SJCRH30 (cell line): ENCODE data around the gene GTF2F1. TPM values are rescaled to one million over a fixed set of nuclear protein-coding genes. Genes with fewer than 3 reads are reported as not detected.
A peak's percentile ranks its signal among the peaks of the same experiment; 100 is the strongest.

Experiments
- DNase-seq, 2 experiments: peaks; one replicate each; pipeline ENCODE4 v3.0.0-alpha.2; 2015 to 2020
- H3K27ac ChIP-seq: fragments of 250-450 bp; sonication (Bioruptor Pico); 2 replicates; pipeline ENCODE4 v1.5.1; 2020; ENCODE audit warnings: mild to moderate bottlenecking, moderate library complexity
- H3K27me3 ChIP-seq: fragments of 250-450 bp; sonication (Bioruptor Pico); 2 replicates; pipeline ENCODE4 v1.5.1; 2020; ENCODE audit warnings: mild to moderate bottlenecking, moderate library complexity
- H3K36me3 ChIP-seq: fragments of 250-450 bp; sonication (Bioruptor Pico); 2 replicates; pipeline ENCODE4 v1.5.1; 2020; ENCODE audit warnings: mild to moderate bottlenecking, moderate library complexity
- H3K4me1 ChIP-seq: fragments of 250-450 bp; sonication (Bioruptor Pico); 2 replicates; pipeline ENCODE4 v1.5.1; 2020; ENCODE audit warnings: mild to moderate bottlenecking, moderate library complexity
- H3K4me3 ChIP-seq: fragments of 250-450 bp; sonication (Bioruptor Pico); 2 replicates; pipeline ENCODE4 v1.5.1; 2020; ENCODE audit warnings: mild to moderate bottlenecking, moderate library complexity
- H3K9me3 ChIP-seq: fragments of 250-450 bp; sonication (Bioruptor Pico); replicated peaks from 2 replicates; pipeline ENCODE4 v1.5.1; 2020; ENCODE audit warnings: mild to moderate bottlenecking, moderate library complexity
- total RNA-seq: library from RNA; depleted of rRNA; stranded (reverse); fragments of >200 nt; shearing (Covaris generic); gene quantifications from 2 replicates; pipeline ENCODE4 v1.2.3, GENCODE V29; 2014

GTF2F1 gene
- total RNA-seq, 1 experiment from 2014 or later = 49.0 TPM

DNA sequence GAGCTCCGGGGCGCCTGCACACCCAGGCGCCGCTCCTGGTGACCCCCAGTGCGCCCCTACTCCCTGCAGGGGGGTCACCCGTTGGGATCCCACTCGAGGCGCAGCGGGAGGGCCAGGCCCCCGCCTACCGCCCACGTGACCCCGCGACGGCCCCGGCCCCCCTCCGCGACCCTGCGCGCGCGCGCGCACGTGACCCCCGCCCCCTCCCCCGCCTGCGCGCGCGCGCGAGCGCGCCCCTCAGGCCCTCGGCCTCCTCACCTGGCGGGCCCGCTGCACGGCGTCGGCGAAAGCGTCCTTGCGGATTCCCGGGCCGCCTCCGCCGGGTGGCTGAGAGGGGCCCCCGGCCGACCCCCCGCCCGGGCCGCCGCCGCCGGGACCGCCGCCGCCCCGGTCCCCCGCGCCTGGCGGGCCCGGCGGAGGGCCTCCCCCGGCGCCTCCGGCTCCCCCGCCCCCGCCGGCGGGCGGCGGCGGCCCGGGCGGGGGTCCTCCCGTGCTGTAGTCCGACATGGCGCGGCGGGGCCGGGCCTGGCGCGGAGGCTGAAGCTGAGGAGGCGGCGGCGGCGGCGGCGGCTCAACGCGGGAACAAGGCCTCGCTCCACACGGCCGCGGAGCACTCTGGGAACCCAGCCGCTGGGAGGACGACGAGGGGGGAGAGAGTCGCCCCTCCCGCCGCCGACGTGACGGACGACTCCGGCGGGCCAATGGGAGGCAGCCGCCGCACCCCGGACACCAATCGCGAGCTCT lies 31.4 kb upstream of the GTF2F1 start, which contains the start of gene KHSRP:
Gene KHSRP, minus strand, starts transcription at position 617 of the 744 bp plus-strand sequence. Its CDS starts 110 bp downstream, at position 507.
- Histone ChIP-seq H3K36me3 (peaks cover 32% of the 10 kb centered on the region), H3K9me3 (no peaks in the 10 kb centered on the region), H3K4me3 (peak within 1 kb of the TSS; percentile 71), H3K27me3 (no peaks in the 10 kb centered on the region), H3K4me1 (no peaks in the 10 kb centered on the region; the same call in 1 of the 2 replicates), H3K27ac (peak within 1 kb of the TSS; percentile 33)
- peak; percentile 25 to 30 for DNase-seq

- Histone ChIP-seq H3K27me3 (no peaks in the 10 kb centered on the region), H3K36me3 (peaks cover 40% of the 10 kb centered on the region), H3K4me3 (peak overlapping the region; percentile 71), H3K27ac (peak overlapping the region; percentile 10; the same call in 1 of the 2 replicates), H3K4me1 (no peaks in the 10 kb centered on the region; the same call in 1 of the 2 replicates), H3K9me3 (no peaks in the 10 kb centered on the region)
- DNase-seq = peak; percentile 48 to 58
Measured at GRCh38 chr19:6423499-6424194, 30.7 kb upstream of the GTF2F1 start.

DNA sequence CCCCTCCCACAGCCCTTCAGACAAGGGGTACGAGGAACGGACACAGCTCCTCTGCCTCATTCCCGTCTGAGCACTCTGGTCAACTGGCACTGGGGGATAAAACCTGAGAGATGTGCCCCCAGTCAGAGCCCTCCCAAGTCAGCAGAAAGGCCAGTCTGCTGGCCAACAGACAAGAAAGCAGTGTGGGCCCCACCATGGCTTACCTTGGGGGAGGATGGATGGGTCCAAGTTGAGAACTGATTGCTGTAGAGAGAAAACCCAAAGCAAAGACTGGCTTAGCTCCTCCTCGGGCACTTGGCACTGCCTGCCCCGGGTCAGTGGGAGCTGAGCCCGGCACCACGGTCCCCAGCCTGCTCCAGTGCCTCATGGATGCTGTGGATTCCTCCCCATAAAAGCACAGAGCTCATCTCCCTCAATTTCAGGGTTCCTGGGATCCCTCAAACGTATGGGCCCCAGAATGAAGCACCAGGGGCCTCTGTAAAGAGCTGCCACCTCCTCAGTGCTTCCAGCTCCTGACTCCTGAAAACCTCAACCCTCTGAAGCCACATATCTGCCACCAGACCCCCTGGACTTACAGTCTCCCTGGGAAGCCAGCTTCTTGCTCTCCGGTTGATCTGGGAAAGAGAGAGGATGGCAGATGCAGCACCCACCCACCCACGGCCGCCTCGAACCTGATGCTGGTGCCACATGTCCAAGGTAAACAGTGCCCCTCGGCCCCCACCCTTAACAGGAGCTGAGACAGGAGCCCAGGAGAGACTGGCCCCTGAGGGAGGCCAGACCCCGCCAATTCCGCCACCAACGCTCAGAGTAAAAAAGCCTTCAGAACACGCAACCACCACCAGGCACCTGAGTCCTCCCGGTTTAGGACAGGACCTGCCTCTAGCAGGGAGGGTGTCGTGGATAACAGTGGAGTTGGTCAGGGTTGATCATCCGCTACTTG lies 28.4 kb upstream of the GTF2F1 start:
- Histone ChIP-seq H3K4me1 (no peaks in the 10 kb centered on the region; the same call in 1 of the 2 replicates), H3K36me3 (peaks cover 63% of the 10 kb centered on the region), H3K9me3 (no peaks in the 10 kb centered on the region), H3K27ac (no peak overlapping the region), H3K27me3 (no peaks in the 10 kb centered on the region), H3K4me3 (no peak overlapping the region)
- DNase-seq = no peak

DNA sequence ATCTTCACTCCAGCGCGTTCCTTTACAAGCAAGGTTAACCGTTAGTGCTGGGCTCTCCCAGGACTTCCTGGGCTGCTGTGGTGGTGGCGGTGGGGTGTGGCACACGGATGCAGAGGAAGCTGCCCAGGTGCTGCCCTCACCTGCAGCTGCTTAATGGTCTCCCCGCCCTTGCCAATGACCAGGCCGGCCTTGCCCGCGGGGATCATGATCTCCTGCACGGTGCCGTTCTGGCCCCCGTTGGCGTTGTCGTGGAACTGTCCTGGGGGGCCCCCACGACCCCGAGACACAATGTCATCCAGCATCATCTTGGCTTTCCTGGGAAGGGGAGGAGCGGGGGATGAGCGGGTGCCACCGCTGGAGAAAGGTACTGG lies 25.6 kb upstream of the GTF2F1 start:
- no peak overlapping the region for H3K4me3 ChIP-seq
- H3K9me3 ChIP-seq = no peaks in the 10 kb centered on the region
- no peaks in the 10 kb centered on the region for H3K27me3 ChIP-seq
- no peak for DNase-seq
- H3K36me3 ChIP-seq = peaks cover 81% of the 10 kb centered on the region
- H3K4me1 ChIP-seq = no peaks in the 10 kb centered on the region; the same call in 1 of the 2 replicates
- H3K27ac ChIP-seq = no peak overlapping the region

DNA sequence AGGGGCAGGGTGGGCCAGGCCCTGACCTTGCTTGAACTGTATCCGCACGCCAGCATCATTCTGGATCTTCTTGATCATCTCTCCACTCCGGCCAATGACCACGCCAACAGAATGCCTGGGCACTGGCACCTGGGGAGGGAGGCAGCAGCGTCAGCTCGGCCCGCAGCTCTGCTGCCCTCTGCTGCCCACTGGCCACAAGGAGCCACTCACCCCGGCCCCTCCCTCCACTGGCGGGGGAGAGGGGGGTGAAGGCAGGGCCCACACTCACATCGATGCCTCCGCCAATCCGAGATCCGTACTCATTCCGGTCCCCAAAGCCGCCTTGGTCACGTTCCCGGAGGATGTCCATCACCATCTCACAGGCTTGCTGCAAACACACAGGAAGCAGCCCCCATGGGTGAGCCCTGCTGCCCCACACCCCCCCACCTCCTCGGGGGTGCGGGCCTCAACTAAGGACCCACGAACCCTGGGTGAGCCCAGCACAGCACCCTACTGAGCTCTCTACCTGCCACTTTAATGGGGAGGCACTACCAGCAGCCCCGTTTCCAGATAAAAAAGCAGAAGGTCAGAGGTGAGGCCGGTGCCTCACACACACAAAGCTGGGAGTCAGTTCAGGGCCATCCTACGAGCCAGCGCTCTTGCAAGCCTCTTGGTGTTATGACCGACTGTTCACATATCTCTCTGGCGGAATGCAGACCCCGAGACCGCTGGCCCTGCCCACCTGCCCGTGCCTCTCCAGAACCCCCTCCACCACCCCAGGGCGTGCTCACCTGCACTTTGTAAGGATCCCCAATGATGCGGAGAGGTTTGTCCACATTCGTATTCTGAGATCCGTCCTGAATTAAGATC lies 25.0 kb upstream of the GTF2F1 start:
- Histone ChIP-seq H3K9me3 (no peaks in the 10 kb centered on the region), H3K27me3 (no peaks in the 10 kb centered on the region), H3K27ac (no peak overlapping the region), H3K36me3 (peaks cover 81% of the 10 kb centered on the region), H3K4me3 (no peak overlapping the region), H3K4me1 (no peaks in the 10 kb centered on the region; the same call in 1 of the 2 replicates)
- no peak for DNase-seq

DNA sequence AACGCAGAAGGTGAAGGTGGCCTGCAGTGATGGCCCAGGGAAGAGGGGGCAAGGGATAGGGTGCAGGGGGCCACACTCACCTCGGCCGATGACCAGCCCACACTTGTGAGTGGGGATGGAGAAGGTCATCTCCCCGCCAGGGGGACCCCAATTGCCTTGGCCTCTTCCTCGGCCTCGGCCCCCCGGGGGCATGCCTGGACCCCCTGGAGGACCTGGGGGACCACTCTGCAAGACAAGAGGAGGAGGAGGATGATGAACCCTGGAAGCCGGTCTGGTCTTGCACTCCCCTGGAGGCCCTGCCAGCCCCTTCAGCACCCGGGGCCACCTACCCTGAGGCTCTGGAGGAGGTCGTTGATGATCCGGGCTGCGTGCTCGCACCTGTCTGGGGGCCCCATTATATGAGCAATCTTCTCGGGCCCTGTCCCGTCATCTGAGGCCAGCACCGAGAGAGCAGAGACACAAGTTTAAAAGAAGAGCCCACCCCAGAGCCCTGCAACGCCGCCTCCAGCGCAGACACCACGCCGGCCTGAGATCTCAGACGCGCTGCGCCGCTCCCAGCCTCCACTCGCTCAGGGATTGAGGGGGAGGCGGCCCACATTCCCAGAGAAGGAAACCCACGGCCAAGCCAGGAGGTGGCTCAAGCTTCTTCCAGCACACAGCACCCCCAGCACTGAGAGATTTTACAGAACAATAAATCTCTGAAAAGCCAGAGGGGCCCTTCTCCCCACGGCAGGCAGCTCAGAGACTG lies 23.9 kb upstream of the GTF2F1 start:
- Histone ChIP-seq H3K4me1 (no peaks in the 10 kb centered on the region), H3K27me3 (no peaks in the 10 kb centered on the region), H3K4me3 (no peak overlapping the region), H3K9me3 (no peaks in the 10 kb centered on the region), H3K36me3 (peaks cover 75% of the 10 kb centered on the region), H3K27ac (no peak overlapping the region)
- no peak for DNase-seq

DNA sequence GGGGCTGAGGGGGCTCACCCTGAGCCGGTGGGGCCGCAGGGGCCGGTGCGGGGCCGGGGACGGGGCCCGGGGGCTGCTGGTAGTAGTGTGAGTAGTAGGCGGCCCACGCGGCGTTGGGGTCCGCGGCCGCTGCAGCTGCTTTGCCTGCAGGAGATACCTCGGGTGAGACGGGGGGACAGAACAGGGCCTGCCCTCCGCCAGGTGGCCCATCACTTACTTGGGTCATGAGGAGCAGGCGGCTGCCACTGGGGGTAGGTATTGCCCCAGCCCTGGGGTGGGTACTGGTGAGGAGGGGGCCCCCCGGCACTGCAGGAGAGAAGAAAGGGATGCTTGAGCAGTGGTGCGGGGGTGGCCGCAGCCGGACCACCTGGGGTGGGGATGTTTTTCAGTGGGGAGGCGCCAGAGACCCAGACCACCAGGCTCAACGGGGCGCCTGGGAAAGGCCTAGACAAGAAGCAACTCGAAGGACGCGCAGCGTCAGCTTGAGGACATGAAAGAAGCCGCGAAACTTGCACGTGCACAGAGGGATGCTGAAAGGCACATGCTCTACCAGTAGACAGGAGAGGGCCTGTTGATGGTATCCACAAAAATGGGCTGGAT lies 22.7 kb upstream of the GTF2F1 start:
- no peaks in the 10 kb centered on the region for H3K4me1 ChIP-seq
- H3K36me3 ChIP-seq = peaks cover 65% of the 10 kb centered on the region
- no peaks in the 10 kb centered on the region for H3K27me3 ChIP-seq
- no peak for DNase-seq
- no peak overlapping the region for H3K27ac ChIP-seq
- H3K9me3 ChIP-seq = no peaks in the 10 kb centered on the region
- no peak overlapping the region for H3K4me3 ChIP-seq

DNA sequence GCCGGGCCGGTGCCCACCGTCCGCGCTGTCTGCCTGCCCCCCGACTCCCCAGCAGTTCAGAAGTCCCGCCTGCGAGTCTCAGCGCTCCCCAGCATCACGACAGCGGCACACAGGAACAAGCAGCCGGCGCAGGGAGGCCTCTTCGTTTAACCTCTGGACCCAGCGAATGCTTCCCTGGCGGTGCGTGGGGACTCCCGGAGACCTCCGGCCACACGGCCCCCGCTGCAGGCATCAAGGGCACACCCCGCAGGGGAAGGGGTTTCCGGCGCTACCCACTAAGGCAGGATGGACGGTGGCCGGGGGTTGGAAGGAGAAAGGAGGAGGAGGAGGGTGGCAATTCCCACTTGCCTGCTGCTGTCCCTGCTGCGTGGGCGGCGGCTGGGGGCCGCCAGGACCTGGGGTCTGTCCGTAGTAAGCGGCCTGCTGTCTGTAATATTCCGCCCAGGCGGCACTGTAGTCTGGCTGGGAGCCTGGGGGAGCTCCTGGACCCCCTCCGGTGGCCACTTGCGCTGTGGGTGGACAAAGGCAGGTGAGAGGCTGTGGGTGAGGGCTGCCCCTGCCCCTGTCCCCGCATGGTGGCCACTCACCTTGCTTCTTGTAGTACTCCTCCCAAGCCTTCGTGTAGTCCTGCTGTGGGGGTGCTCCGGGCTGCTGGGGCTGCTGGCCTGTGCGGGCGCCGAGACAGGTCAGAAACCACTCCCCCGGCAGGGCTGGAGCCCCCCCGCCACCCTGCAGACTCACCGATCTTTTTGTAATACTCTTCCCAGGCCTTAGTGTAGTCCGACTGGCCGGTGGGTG lies 22.0 kb upstream of the GTF2F1 start:
- Histone ChIP-seq H3K36me3 (peaks cover 58% of the 10 kb centered on the region), H3K9me3 (no peaks in the 10 kb centered on the region), H3K4me3 (no peak overlapping the region), H3K27ac (no peak overlapping the region), H3K27me3 (no peaks in the 10 kb centered on the region), H3K4me1 (no peaks in the 10 kb centered on the region)
- DNase-seq = no peak

DNA sequence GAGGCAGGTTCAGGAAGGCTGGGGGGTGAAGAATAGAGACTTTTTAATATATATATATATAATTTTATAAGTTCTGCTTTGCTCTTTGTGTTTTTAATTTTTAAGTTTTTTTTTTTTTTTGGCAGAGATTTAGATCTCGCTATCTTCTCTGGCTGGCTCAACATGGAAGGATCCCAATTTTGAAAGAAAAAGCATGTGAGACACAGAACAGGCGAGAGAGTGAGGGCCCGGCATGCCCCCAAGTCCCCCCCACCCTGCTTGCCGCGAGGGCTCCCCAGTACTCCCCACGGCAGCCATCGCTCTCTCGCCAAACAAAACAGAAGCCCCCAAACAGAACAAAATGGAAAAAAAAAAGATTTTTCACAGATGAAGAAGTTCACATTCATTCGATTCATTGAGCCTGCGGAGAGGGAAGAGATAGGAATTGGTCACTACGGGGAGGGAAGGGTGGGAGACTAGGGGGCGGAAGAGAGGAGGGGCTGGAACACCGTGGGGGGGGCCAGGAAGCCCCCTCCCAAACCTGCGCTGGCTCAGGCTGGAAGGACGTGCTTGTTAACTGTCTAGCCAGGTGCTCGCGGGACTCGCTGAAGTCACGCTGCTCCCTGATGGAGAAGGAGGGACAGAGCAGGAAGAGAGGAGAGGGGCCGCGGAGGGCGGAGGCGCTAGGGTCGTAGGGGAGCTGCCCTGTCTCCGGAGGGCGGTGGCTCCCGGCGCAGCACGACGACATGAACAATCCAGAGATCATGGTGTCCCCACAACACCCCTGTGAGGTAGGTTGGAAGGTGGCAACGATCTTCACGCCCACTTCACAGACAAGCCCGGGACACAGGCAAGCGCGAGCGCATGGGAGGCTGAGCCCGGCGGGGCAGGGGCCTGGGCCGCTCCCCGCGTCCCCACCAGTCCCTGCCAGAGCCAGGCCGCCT lies 21.0 kb upstream of the GTF2F1 start:
- H3K4me1 ChIP-seq = no peaks in the 10 kb centered on the region
- H3K36me3 ChIP-seq = peaks cover 48% of the 10 kb centered on the region
- H3K27me3 ChIP-seq = no peaks in the 10 kb centered on the region
- no peaks in the 10 kb centered on the region for H3K9me3 ChIP-seq
- H3K27ac ChIP-seq = no peak overlapping the region
- no peak for DNase-seq
- no peak overlapping the region for H3K4me3 ChIP-seq

GRCh38 chr19:6413291-6413690 lies 20.3 kb upstream of the GTF2F1 start:
- DNase-seq = no peak
- peaks cover 41% of the 10 kb centered on the region for H3K36me3 ChIP-seq
- no peak overlapping the region for H3K27ac ChIP-seq
- H3K4me1 ChIP-seq = no peaks in the 10 kb centered on the region
- H3K4me3 ChIP-seq = no peak overlapping the region
- H3K27me3 ChIP-seq = no peaks in the 10 kb centered on the region
- no peaks in the 10 kb centered on the region for H3K9me3 ChIP-seq

DNA sequence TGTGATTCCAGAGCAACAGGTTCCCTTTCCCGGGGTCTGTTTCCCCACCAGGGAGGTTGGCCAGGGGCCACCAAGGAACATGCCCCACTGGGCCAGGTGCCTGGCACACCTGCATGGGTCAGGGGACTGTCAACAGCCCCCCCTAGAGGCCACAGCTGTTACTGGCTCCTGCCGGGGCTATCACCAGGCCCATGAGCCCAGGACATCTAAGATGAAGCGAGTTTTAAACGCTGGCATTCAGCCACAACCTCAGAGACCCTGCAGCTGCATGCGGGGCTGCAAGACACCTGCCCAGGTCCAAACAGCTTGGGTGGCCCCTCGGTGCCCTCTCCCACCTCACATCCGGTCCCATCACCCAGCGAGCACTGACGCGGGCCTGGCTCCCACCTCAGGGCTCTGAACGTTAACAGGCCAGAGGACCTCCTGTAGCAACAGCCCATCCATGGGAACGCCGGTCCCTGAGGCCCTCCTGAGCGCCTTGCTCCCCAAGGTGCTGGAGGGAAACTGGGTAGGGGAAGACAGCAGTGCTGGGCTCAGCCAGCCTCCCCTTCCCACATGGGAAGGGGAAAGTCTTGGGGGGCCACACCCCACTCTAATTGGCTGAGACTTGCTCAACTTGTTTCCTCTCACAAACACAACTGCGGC lies 19.6 kb upstream of the GTF2F1 start:
- Histone ChIP-seq H3K27me3 (no peaks in the 10 kb centered on the region), H3K36me3 (peaks cover 34% of the 10 kb centered on the region)
- DNase-seq = peak in 1 of 2 experiments; percentile 42

More for the DNA sequence above, 19.6 kb upstream of the GTF2F1 start:
- Histone ChIP-seq H3K4me3 (no peak overlapping the region), H3K4me1 (no peaks in the 10 kb centered on the region), H3K27ac (no peak overlapping the region), H3K9me3 (no peaks in the 10 kb centered on the region)
